CD14-positive monocyte (primary cell): ENCODE measurements around the gene TDRD6. TPM values are rescaled to one million over a fixed set of nuclear protein-coding genes. Genes with fewer than 3 reads are reported as not detected.

Source experiments
- DNase-seq, 3 donors: peaks; one replicate each; pipeline ENCODE4 v3.0.0-alpha.2; 2011 to 2022
- H2AFZ ChIP-seq: 2 replicates; pipeline ENCODE4 v1.6.0; 2012; ENCODE audit warnings: mild to moderate bottlenecking, low read depth, low read length, inconsistent platforms; ENCODE audit not compliant: insufficient read depth, poor library complexity, severe bottlenecking
- H3K27ac ChIP-seq, 2 donors: 1 replicate in 1 of 2; 2 replicates in 1 of 2; pipeline ENCODE4 v1.5.1; 2012 to 2013; ENCODE audit warnings: low read length in 2 of 2, control low read depth in 1 of 2, inconsistent platforms in 1 of 2, low read depth in 1 of 2, mild to moderate bottlenecking in 1 of 2
- H3K27me3 ChIP-seq, 2 donors: one replicate each; pipeline versions ENCODE4 v1.6.0 to v1.6.1; 2011 to 2013; ENCODE audit warnings: low read length in 2 of 2; ENCODE audit not compliant: control insufficient read depth in 2 of 2, insufficient read depth in 2 of 2
- H3K36me3 ChIP-seq, 2 donors: replicated peaks in 1 of 2; 1 replicate in 1 of 2; 2 replicates in 1 of 2; pipeline versions ENCODE4 v1.5.1 to v1.6.1; 2012 to 2013; ENCODE audit warnings: low read length in 2 of 2, control low read depth in 1 of 2, inconsistent platforms in 1 of 2, mild to moderate bottlenecking in 1 of 2; ENCODE audit not compliant: insufficient read depth in 2 of 2, control insufficient read depth in 1 of 2
- H3K4me1 ChIP-seq, 2 donors: 1 replicate in 1 of 2; 2 replicates in 1 of 2; pipeline versions ENCODE4 v1.5.1 to v1.6.1; 2012 to 2013; ENCODE audit warnings: low read length in 2 of 2, control low read depth in 1 of 2, inconsistent platforms in 1 of 2, mild to moderate bottlenecking in 1 of 2, moderate library complexity in 1 of 2; ENCODE audit not compliant: insufficient read depth in 2 of 2, control insufficient read depth in 1 of 2
- H3K4me2 ChIP-seq: replicated peaks from 2 replicates; pipeline ENCODE3; 2012; ENCODE audit warnings: low read length, moderate library complexity, mild to moderate bottlenecking; ENCODE audit not compliant: poor library complexity, severe bottlenecking; ENCODE audit errors: extremely low read depth
- H3K4me3 ChIP-seq, 3 experiments: fragments of 200-600 bp in 1 of 3; sonication (generic) in 1 of 3; replicated peaks in 1 of 3; 1 replicate in 2 of 3; 2 replicates in 1 of 3; pipeline ENCODE4 v1.5.1; 2011 to 2013; ENCODE audit warnings: low read length in 3 of 3, mild to moderate bottlenecking in 3 of 3, control low read depth in 2 of 3, low read depth in 2 of 3, inconsistent platforms in 1 of 3, moderate library complexity in 1 of 3
- H3K79me2 ChIP-seq: 2 replicates; pipeline ENCODE4 v1.6.0; 2012; ENCODE audit warnings: mild to moderate bottlenecking, control low read depth, inconsistent platforms, low read length, moderate library complexity; ENCODE audit not compliant: insufficient read depth
- H3K9ac ChIP-seq: 2 replicates; pipeline ENCODE4 v1.6.0; 2017; ENCODE audit warnings: low read length, mild to moderate bottlenecking; ENCODE audit not compliant: insufficient read depth, poor library complexity, severe bottlenecking
- H3K9me3 ChIP-seq, 2 donors: replicated peaks in 1 of 2; 1 replicate in 1 of 2; 2 replicates in 1 of 2; pipeline versions ENCODE4 v1.5.1 to v1.6.1; 2012 to 2013; ENCODE audit warnings: low read length in 2 of 2, control low read depth in 1 of 2; ENCODE audit not compliant: control insufficient read depth in 1 of 2, insufficient read depth in 1 of 2
- H4K20me1 ChIP-seq: 2 replicates; pipeline ENCODE4 v1.6.0; 2012; ENCODE audit warnings: mild to moderate bottlenecking, low read length, control low read depth, moderate library complexity; ENCODE audit not compliant: insufficient read depth
- H3K27ac Mint-ChIP-seq, 7 donors: one replicate each; pipeline ENCODE4 v1.8.0; 2020; ENCODE audit warnings: mild to moderate bottlenecking in 7 of 7, mixed read lengths in 7 of 7, moderate library complexity in 6 of 7, inconsistent platforms in 2 of 7
- H3K27me3 Mint-ChIP-seq, 3 donors: one replicate each; pipeline ENCODE4 v1.8.0; 2021 to 2022; ENCODE audit warnings: low read depth in 3 of 3, mild to moderate bottlenecking in 3 of 3, mixed read lengths in 3 of 3, moderate library complexity in 3 of 3, inconsistent platforms in 1 of 3
- H3K36me3 Mint-ChIP-seq, 2 donors: one replicate each; pipeline ENCODE4 v1.8.0; 2020; ENCODE audit warnings: mixed read lengths in 2 of 2, inconsistent platforms in 1 of 2, mild to moderate bottlenecking in 1 of 2
- H3K4me1 Mint-ChIP-seq: one replicate; pipeline ENCODE4 v1.8.0; 2020; ENCODE audit warnings: mild to moderate bottlenecking, mixed read lengths
- H3K4me3 Mint-ChIP-seq, 2 donors: one replicate each; pipeline ENCODE4 v1.8.0; 2020; ENCODE audit warnings: mild to moderate bottlenecking in 2 of 2, mixed read lengths in 2 of 2, moderate library complexity in 1 of 2
- H3K9me3 Mint-ChIP-seq, 7 donors: one replicate each; pipeline ENCODE4 v1.8.0; 2020 to 2022; ENCODE audit warnings: mixed read lengths in 7 of 7, mild to moderate bottlenecking in 6 of 7, moderate library complexity in 6 of 7, inconsistent platforms in 2 of 7
- CTCF ChIP-seq: fragments of 200-600 bp; IDR thresholded peaks from one replicate; pipeline ENCODE4 v1.8.0; 2022; ENCODE audit warnings: antibody characterized with exemption, mild to moderate bottlenecking
- WGBS: methylation state at CpG from one replicate; pipeline ENCODE4 v1.1.5; 2013; ENCODE audit warnings: missing lambda C conversion rate; ENCODE audit not compliant: insufficient coverage; 5-methylcytosine and 5-hydroxymethylcytosine counted together
- intact Hi-C, 2 donors: fragments of 100-400 bp; cut with micrococcal nuclease; formaldehyde crosslinking; loops; one replicate each; pipeline versions ENCODE4 v1.15.0 to v1.15.1; 2023
- polyA plus RNA-seq, 3 donors: library from polyadenylated mRNA; depleted of rRNA in 1 of 3; unstranded in 2 of 3; stranded (reverse) in 1 of 3; fragments of 300-500 nt in 2 of 3; fragments of >200 nt in 1 of 3; fragmentation: Illumina TruSeq in 2 of 3; gene quantifications; 1 replicate in 2 of 3; 2 replicates in 1 of 3; pipeline ENCODE4 v1.2.3, GENCODE V29; 2012 to 2021

TDRD6 gene
- polyA plus RNA-seq, 3 donors: 0.29 to 0.94 TPM; not detected in 1

GRCh38 chr6:46655803-46656202, 31.9 kb upstream of the TDRD6 start:
- H3K4me3 ChIP-seq: no peak overlapping the region
- no peaks in the 10 kb centered on the region for H3K79me2 ChIP-seq
- no peak overlapping the region for H3K27ac ChIP-seq
- H3K9ac ChIP-seq: no peak overlapping the region
- WGBS: 76% methylated on average over 3 of the region's 6 CpGs
- intact Hi-C loops: no loop called here
- H3K36me3 ChIP-seq: no peaks in the 10 kb centered on the region
- H3K9me3 ChIP-seq: no peaks in the 10 kb centered on the region
- H3K36me3 Mint-ChIP-seq: peaks cover 0 to 6% of the 10 kb centered on the region in 2 donors
- H3K4me3 Mint-ChIP-seq: peak overlapping the region in 1 of 2 donors; percentile 46
- peaks cover 21 to 43% of the 10 kb centered on the region in 2 donors for H3K27me3 ChIP-seq
- H2AFZ ChIP-seq: no peak overlapping the region
- no peak overlapping the region for H3K4me2 ChIP-seq
- peaks cover 26 to 45% (median 35%) of the 10 kb centered on the region in 3 donors for H3K27me3 Mint-ChIP-seq
- peaks cover 14% of the 10 kb centered on the region for H3K4me1 Mint-ChIP-seq
- H3K4me1 ChIP-seq: peaks cover 10 to 17% of the 10 kb centered on the region in 2 donors
- no peak overlapping the region for H3K27ac Mint-ChIP-seq
- no peak for DNase-seq
- H3K9me3 Mint-ChIP-seq: no peaks in the 10 kb centered on the region
- no peaks in the 10 kb centered on the region for H4K20me1 ChIP-seq
- TF ChIP-seq CTCF: no peak

GRCh38 chr6:46657642-46658041, 30.0 kb upstream of the TDRD6 start:
- Mint-ChIP-seq H3K4me1 (peaks cover 6% of the 10 kb centered on the region), H3K9me3 (no peaks in the 10 kb centered on the region), H3K27ac (no peak overlapping the region), H3K27me3 (peaks cover 16 to 31% (median 22%) of the 10 kb centered on the region in 3 donors), H3K4me3 (no peak overlapping the region), H3K36me3 (peaks cover 0 to 4% of the 10 kb centered on the region in 2 donors)
- H3K9me3 ChIP-seq: no peaks in the 10 kb centered on the region
- H4K20me1 ChIP-seq: no peaks in the 10 kb centered on the region
- no peaks in the 10 kb centered on the region for H3K36me3 ChIP-seq
- no peak overlapping the region for H3K9ac ChIP-seq
- no peak overlapping the region for H3K4me2 ChIP-seq
- no peak for TF ChIP-seq CTCF
- DNase-seq: no peak
- peaks cover 13 to 25% of the 10 kb centered on the region in 2 donors for H3K27me3 ChIP-seq
- no peak overlapping the region for H3K27ac ChIP-seq
- H2AFZ ChIP-seq: no peak overlapping the region
- no peak overlapping the region for H3K4me3 ChIP-seq
- H3K4me1 ChIP-seq: peaks cover 5 to 10% of the 10 kb centered on the region in 2 donors
- no peaks in the 10 kb centered on the region for H3K79me2 ChIP-seq
- intact Hi-C loops: no loop called here
